Smooth muscle cell (in vitro differentiated cells): Measurements from ENCODE around the gene CLEC16A. TPM values are rescaled to one million over a fixed set of nuclear protein-coding genes. Genes with fewer than 3 reads are reported as not detected.

ENCODE experiments used
- DNase-seq: peaks from one replicate; lab custom pipeline; 2025; ENCODE audit not compliant: unreplicated experiment; lab: John Stamatoyannopoulos, UW
- H2AFZ ChIP-seq: fragments of 200-600 bp; sonication (generic); 2 replicates; pipeline ENCODE4 v1.6.0; 2016; ENCODE audit warnings: antibody characterized with exemption, low read depth, mild to moderate bottlenecking
- H3F3A ChIP-seq: fragments of 200-600 bp; sonication (generic); 2 replicates; pipeline ENCODE4 v1.6.0; 2017; ENCODE audit warnings: antibody characterized with exemption, low read depth
- H3K27ac ChIP-seq: fragments of 200-600 bp; sonication (generic); 2 replicates; pipeline ENCODE4 v1.5.1; 2016; ENCODE audit warnings: low read depth, mild to moderate bottlenecking
- H3K27me3 ChIP-seq: fragments of 200-600 bp; sonication (generic); 2 replicates; pipeline ENCODE4 v1.6.1; 2016; ENCODE audit warnings: low read depth, mild to moderate bottlenecking
- H3K36me3 ChIP-seq: fragments of 200-600 bp; sonication (generic); 2 replicates; pipeline ENCODE4 v1.5.1; 2016; ENCODE audit warnings: low read depth
- H3K4me1 ChIP-seq: fragments of 200-600 bp; sonication (generic); 2 replicates; pipeline ENCODE4 v1.5.1; 2016; ENCODE audit warnings: low read depth
- H3K4me2 ChIP-seq: fragments of 200-600 bp; sonication (generic); 2 replicates; pipeline ENCODE4 v1.6.0; 2016; ENCODE audit warnings: mild to moderate bottlenecking
- H3K4me3 ChIP-seq: fragments of 200-600 bp; sonication (generic); 2 replicates; pipeline ENCODE4 v1.5.1; 2016; ENCODE audit warnings: mild to moderate bottlenecking
- H3K79me2 ChIP-seq: fragments of 200-600 bp; sonication (generic); 2 replicates; pipeline ENCODE4 v1.6.0; 2016; ENCODE audit warnings: low read depth, mild to moderate bottlenecking
- H3K9ac ChIP-seq: fragments of 200-600 bp; sonication (generic); 2 replicates; pipeline ENCODE4 v1.6.0; 2016; ENCODE audit warnings: low read depth
- H3K9me3 ChIP-seq: fragments of 200-600 bp; sonication (generic); replicated peaks from 2 replicates; pipeline ENCODE4 v1.5.1; 2016; ENCODE audit warnings: low read depth
- H4K20me1 ChIP-seq: fragments of 200-600 bp; sonication (generic); 2 replicates; pipeline ENCODE4 v1.6.0; 2016; ENCODE audit warnings: low read depth
- CTCF ChIP-seq: fragments of 200-600 bp; sonication (generic); IDR thresholded peaks from 2 replicates; pipeline ENCODE4 v1.5.1; 2017; ENCODE audit warnings: borderline replicate concordance, mild to moderate bottlenecking, antibody characterized with exemption; ENCODE audit not compliant: insufficient read depth, poor library complexity, severe bottlenecking
- WGBS: methylation state at CpG from one replicate; pipeline ENCODE4 v1.1.7; 2016; ENCODE audit warnings: low lambda C conversion rate; 5-methylcytosine and 5-hydroxymethylcytosine counted together
- polyA plus RNA-seq: library from polyadenylated mRNA; unstranded; fragments of >200 nt; fragmentation: Nextera tagmentation; extraction: Ambion mirVana; gene quantifications from 2 replicates; pipeline ENCODE4 v1.2.1, GENCODE V29; 2016
- total RNA-seq: library from RNA; depleted of rRNA; stranded (reverse); fragments of >200 nt; gene quantifications from 2 replicates; pipeline ENCODE4 v1.2.3, GENCODE V29; 2014

CLEC16A gene
- total and polyA plus RNA-seq, 2 experiments from 2014 or later = 12.6 to 16.2 TPM

GRCh38 chr16:11164482-11165270 lies 220.3 kb downstream of the CLEC16A start:
- H3K27ac ChIP-seq = no peak overlapping the region
- peaks cover 21% of the 10 kb centered on the region for H4K20me1 ChIP-seq
- H3K9me3 ChIP-seq = no peaks in the 10 kb centered on the region
- H3K4me3 ChIP-seq = no peak overlapping the region
- H2AFZ ChIP-seq = no peak overlapping the region
- H3F3A ChIP-seq = peaks cover 6% of the 10 kb centered on the region
- no peaks in the 10 kb centered on the region for H3K36me3 ChIP-seq
- DNase-seq = no peak
- no peak overlapping the region for H3K9ac ChIP-seq
- H3K79me2 ChIP-seq = no peaks in the 10 kb centered on the region
- H3K4me2 ChIP-seq = no peak overlapping the region
- 88% methylated on average over 14 of the region's 14 CpGs for WGBS
- no peak for TF ChIP-seq CTCF
- H3K4me1 ChIP-seq = no peaks in the 10 kb centered on the region
- no peaks in the 10 kb centered on the region for H3K27me3 ChIP-seq

GRCh38 chr16:11165349-11165748 lies 221.0 kb downstream of the CLEC16A start:
- H2AFZ ChIP-seq = no peak overlapping the region
- H3K79me2 ChIP-seq = no peaks in the 10 kb centered on the region
- no peaks in the 10 kb centered on the region for H3K9me3 ChIP-seq
- no peak for DNase-seq
- TF ChIP-seq CTCF = no peak
- peaks cover 5% of the 10 kb centered on the region for H3F3A ChIP-seq
- WGBS = 99% methylated on average over 4 of the region's 4 CpGs
- peaks cover 21% of the 10 kb centered on the region for H4K20me1 ChIP-seq
- H3K27ac ChIP-seq = no peak overlapping the region
- no peak overlapping the region for H3K9ac ChIP-seq
- no peak overlapping the region for H3K4me2 ChIP-seq
- H3K36me3 ChIP-seq = no peaks in the 10 kb centered on the region
- H3K4me1 ChIP-seq = no peaks in the 10 kb centered on the region
- no peak overlapping the region for H3K4me3 ChIP-seq
- no peaks in the 10 kb centered on the region for H3K27me3 ChIP-seq

GRCh38 chr16:11165894-11166665 lies 221.7 kb downstream of the CLEC16A start:
- no peaks in the 10 kb centered on the region for H3K27me3 ChIP-seq
- H4K20me1 ChIP-seq = peaks cover 21% of the 10 kb centered on the region
- no peak overlapping the region for H3K4me2 ChIP-seq
- H3K36me3 ChIP-seq = no peaks in the 10 kb centered on the region
- no peak overlapping the region for H2AFZ ChIP-seq
- H3F3A ChIP-seq = no peaks in the 10 kb centered on the region
- DNase-seq = no peak
- no peaks in the 10 kb centered on the region for H3K4me1 ChIP-seq
- H3K4me3 ChIP-seq = no peak overlapping the region
- H3K9ac ChIP-seq = no peak overlapping the region
- TF ChIP-seq CTCF = no peak
- no peaks in the 10 kb centered on the region for H3K9me3 ChIP-seq
- no peak overlapping the region for H3K27ac ChIP-seq
- H3K79me2 ChIP-seq = no peaks in the 10 kb centered on the region
- WGBS = 98% methylated on average over 22 of the region's 22 CpGs
